ENCODE measurements around the gene OSBPL6.

- TF ChIP-seq POLR2A (IDR thresholded peaks at IDR 0.05) = no peak
- TF ChIP-seq, protein P1, sequence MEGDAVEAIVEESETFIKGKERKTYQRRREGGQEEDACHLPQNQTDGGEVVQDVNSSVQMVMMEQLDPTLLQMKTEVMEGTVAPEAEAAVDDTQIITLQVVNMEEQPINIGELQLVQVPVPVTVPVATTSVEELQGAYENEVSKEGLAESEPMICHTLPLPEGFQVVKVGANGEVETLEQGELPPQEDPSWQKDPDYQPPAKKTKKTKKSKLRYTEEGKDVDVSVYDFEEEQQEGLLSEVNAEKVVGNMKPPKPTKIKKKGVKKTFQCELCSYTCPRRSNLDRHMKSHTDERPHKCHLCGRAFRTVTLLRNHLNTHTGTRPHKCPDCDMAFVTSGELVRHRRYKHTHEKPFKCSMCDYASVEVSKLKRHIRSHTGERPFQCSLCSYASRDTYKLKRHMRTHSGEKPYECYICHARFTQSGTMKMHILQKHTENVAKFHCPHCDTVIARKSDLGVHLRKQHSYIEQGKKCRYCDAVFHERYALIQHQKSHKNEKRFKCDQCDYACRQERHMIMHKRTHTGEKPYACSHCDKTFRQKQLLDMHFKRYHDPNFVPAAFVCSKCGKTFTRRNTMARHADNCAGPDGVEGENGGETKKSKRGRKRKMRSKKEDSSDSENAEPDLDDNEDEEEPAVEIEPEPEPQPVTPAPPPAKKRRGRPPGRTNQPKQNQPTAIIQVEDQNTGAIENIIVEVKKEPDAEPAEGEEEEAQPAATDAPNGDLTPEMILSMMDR (IDR thresholded peaks at IDR 0.05) = no peak
Measured at GRCh38 chr2:178367344-178367743, 173.0 kb downstream of the OSBPL6 start.

Measured in lower leg skin (tissue), 3 donors.